AG08396 (cell line): ENCODE data around the gene SNCB.
A peak's percentile ranks its signal among the peaks of the same experiment; 100 is the strongest.

Source experiments
- DNase-seq: peaks from one replicate; pipeline ENCODE4 v3.0.0; 2012; ENCODE audit warnings: low spot score, mixed read lengths

SNCB gene

DNA sequence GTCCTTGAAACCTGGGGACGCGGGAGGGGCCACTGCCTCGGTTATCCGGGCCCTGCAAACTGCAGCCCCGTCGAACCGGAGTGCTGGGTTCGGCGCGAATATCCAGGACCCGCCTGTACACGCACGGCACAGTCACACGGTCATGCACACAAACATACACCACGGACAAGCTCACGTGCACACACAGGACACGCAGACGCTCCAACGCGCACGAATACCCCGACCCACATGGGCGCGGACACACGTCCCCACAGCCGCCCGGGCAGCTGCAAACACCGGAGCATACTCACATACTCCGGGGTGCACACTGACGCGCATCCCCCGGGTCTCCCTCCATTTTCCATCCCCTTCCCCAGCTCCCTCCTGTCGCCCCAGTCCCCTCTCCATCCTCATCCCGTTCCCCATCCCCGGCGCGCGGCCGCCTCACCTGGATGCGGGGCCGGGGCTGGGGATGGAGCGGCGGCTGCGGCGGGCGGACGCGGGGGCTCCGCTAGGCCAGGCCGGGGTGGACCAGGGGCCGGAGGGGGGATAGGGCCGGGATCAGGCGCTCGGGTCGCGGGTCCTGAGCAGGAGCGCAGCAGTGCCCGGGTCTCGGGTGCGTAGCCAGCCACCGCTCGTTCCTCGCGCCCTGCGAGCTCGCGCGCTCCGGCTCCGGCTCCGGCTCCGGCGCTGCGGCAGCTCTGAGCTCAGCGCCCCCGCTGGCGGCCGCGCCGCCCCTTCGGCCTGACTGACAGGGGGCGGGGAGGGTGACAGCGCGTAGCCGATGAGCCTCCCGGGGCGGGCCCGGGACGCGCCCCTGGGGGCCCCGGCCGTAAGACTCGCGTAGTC is at the start of gene SNCB, which contains the start of gene EIF4E1B:
Gene SNCB, minus strand, starts transcription at position 682 of the 828 bp plus-strand sequence. CDS start 880 bp downstream, outside the sequence.
Gene EIF4E1B, plus strand, starts transcription at position 823 of the 828 bp plus-strand sequence. CDS start 12,113 bp downstream, outside the sequence.
- peak; percentile 79 for DNase-seq

DNA sequence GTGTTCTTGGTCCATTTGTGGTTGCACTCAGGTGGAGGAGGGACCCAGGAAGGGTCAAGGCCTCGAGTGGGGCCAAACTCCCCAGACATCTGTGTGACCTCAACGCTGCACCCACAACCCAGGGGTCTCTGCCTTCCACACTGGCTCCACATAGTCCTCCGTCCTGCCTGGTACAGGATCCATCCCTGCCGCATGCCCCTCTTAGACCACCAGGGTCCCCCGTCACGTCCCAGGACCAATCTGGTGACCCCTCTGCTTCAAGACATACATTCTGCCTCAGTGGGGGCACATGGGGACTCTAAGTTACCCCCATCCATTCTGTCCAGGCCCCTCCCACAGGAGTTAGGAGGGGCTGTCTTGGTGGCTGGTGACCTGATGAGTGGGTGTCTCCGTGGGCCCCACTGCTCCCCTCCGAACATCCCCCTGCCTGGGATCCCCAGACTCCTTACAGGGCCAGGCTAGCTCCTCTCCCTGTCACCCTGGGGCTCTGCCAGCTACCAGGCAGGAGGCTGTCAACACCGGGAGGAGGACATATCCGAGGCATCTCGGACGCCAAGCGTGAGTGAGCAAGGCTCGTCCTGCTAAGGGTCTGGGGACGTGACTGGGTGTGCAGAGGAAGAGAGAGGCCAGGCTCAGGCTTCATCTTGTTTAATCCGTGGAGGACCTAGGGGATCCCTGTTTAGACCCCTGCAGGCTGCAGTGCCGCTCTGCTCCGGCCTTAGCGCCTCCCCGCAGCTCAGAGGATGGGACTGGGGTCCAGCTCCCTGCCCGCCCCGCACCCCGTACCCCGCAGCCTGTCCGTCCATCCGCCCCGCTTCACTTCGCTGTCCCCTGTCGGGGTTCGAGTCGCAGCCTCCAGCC is 49.3 kb upstream of the SNCB start:
- DNase-seq, result no peak

DNA sequence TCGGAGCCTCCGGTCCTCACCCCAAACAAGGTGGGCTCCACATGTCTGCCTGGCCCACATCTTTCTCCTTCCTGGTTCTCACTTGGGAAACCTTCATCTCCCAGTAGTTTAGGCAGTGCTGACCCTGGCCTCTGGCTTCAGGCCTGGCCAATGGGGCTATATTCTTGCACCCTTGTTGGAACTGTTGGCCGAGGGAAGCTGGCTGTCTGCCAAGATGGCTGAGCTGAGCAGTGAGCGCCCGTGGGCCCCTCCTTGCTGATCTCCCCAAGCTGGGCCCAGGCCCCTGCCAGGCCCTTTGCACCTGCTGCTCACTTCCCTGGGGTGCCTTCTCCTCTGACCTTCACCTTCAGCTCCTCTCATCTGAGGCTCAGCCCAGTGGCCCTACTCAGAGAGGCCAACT is 48.2 kb upstream of the SNCB start:
- no peak for DNase-seq

DNA sequence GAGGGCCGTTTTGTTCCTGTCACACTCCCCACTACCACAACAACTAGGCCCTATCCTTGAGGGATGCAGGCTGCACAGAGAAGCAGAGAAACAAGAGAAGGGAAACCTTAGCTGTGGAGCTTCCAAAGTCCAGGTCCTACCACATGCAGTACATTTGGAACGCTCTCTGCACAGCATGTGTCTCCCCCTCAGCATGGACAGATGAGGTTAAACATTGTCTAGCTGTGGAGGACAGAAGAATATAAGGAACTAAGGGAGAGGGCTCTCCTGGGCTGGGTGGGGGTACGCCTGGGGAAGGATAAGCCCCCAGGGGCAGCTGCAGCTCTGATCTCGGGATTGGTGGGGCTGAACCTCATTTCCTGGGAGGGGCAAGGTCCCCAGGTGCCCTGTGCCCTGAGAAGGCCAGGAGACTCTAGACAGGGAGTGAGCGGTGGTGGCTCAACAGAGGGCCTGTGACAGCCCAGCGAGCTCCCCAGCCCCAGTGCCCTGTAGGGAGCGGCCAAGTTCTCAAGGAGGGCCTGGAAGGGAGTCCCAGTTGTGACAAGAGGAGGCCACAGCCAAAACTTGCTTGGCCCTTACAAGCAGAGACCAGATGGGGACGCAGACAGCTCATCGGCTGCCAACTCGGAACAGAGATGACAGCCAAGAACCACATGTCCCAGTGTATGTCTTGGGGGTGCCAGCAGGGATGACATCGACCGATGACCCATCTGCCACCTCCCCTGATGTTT is 47.0 kb upstream of the SNCB start:
- DNase-seq, result no peak

DNA sequence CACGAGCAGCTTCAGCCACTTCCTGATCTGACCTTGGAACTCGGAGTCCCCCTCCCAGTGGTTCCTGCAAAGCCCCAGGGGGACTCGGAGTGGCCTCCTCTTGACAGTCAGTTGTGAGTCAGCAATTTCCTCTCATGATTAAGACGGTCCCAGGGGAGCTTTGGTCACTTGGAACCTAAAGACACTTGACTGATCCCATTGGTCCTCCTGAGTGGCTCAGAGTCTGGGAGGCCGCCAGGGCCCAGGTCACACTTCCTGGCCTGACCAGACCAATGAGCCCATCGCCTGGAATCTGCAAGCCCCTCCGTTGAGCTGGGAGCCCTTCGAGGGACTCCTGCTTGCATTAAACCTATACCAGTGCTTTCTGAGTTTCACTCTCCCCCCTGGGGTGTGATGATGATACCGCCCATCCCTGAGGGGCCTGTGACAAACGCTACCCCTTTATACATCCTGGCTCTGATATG is 46.1 kb upstream of the SNCB start:
- no peak for DNase-seq

DNA sequence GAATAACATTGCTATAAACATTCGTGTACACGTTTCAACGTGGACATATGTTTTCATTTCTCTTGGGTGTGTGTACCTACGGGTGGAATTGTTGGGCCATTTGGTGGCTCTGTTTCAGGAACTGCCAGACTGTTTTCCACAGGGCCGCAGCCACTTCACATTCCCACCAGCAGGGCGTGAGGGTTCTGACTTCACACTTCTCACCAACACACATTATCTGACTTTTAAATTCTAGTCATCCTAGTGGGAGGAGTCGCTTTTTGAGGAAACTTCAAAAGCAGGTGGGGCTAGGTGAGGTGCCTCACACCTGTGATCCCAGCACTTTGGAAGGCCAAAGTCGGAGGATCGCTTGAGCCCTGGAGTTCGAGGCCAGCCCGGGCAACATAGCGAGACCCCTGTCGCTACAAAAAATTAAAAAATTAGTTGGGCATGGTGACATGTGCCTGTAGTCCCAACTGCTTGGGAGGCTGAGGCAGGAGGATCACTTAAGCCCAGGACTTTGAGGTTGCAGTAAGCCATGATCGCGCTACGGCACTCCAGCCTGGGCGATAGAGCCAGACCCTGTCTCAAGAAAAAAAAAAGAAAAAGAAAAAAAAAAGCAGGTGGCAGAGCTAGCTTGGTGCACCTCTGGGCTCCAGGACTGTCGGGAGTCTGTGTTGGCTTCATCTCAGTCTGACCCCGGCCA is 45.5 kb upstream of the SNCB start:
- DNase-seq, result peak; percentile 52

DNA sequence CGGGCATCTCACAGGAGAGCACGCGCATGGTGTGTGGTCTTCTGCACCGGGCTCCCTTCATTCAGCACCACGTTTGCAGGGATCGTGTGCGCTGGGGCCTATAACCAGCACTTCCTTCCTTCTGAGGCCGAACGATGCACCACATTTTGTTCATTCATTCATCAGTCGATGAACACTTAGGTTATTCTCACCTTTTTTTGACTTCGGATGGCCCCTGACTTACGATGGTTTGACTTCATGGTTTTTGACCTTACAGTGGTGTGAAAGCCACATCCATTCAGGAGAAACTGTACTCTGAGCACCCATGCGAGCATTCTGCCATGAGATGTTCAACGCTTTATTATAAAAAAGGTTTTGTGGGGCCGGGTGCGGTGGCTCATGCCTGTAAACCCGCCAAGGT is 44.5 kb upstream of the SNCB start:
- no peak for DNase-seq

DNA sequence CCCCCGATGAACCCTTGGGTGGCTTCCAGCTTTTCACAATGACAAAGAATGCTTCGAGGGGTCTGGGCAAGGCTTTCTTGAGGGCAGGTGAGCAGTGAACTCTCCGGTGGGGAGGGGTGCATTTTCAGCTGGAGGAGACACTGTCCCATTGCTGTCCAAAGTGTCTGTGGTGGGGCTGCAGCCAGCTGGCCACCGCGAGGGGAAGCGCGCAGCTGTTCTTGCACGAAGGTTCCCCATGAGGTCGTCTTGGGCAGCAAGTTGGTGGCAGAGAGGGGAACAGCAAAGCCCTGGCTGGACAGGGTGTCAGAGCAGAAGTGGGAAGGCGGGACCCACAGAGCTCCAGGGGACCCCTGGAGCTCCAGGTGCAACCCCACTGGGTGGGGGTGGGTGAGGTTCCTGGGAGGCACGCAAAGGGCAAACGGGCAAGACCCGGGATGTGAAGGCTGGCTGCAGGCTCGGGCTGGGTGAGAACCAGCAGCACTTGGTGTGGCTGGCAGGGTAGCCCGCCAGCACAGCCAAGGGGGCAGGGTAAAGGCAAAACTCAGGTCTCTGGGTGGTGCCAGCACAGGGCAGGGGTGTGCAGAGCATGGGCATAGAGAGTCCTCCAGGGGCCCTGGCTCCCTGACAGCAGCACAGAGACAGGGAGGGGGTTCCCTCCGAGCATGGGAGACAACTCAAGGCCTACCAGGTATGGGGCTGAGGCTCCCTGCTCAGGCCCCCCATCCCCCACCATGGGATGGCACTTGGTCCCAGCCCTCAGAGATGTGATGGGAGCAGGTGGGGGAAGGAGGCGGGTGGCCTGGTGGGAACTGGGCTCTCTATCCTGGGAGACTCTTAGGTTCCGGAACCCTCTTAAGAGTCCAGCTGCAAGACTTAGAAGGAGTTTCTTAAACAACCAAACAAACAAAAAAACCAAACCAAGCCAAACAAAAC is 43.6 kb upstream of the SNCB start:
- DNase-seq, result no peak

DNA sequence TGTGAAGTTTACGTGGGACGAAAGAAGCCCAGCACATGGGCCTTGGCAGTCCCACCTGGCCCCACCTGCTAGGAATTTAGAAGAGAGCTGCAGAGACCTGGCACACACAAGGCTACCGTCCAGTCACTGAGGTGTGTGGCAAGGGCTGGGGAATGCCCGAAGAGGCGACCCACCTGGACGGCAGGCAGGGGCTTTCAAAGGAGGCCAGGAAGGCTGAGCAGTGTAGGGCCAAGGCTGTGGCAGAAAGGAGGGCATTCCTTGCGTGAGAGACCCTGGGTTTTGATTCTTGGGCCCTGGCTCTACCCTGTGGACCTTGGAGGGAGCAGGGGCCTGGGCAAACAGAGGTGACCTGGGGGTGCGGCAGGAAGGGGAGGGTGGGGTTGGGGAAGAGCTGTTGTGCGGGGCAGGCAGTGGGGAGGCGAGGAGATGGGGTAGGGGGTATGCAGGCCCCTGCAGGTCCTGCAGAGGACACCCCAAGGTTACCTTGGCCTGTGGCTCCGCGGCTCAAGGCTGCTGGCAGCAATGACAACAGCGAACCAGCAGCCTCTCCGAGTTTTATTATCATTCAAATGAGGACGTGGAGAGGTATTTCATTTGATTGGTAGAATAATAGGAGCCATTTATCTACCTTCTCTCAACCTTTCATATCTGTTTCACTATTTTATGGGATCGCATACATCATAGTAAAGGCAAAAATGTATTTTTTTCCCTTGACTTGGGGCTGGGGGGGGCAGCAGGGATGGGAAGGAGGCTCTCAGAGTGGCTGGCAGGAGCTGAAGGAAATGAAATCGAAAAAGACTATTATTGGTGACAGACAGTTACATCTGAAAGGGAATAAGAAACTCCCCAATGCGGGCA is 41.8 kb upstream of the SNCB start:
- no peak for DNase-seq

DNA sequence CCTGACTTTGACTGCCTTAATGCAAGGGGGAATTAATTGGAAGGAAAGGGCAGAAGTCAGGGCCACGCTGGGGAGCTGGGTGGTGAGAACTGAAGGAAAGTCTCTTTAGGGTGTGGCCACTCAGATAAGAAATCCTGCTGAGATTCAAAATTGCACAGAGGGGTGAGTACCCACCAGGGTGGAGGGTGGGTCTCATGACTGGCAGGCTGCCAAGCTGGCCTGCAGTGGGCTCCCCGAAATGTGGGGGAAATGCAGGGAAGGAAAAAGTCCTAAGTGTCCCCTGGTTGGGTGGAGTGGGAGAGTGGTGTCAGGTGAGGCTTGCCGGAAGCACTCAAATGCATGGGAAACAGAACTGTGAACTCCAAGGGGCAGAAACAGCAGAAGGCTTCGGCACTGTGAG is 41.1 kb upstream of the SNCB start:
- DNase-seq, result no peak

DNA sequence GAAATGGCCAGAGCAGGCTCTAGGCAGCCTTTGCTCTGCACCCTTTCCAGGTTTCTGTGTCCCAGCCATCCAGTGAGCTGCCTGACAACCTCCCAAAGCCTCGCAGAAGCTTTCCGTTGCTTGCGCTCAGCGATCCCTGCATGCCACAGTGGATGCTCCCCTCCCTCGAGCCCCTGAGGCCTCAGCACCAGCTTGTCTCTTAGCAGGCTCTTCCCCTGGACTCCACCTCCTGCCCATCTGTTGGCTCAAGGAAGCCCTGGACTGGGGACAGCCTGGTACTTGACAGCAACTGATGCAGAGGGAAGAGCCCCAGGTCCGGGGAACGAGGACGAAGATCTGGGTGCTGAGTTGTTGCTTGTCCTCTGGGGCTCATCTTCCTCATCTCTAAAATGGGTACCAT is 40.1 kb upstream of the SNCB start:
- no peak for DNase-seq

DNA sequence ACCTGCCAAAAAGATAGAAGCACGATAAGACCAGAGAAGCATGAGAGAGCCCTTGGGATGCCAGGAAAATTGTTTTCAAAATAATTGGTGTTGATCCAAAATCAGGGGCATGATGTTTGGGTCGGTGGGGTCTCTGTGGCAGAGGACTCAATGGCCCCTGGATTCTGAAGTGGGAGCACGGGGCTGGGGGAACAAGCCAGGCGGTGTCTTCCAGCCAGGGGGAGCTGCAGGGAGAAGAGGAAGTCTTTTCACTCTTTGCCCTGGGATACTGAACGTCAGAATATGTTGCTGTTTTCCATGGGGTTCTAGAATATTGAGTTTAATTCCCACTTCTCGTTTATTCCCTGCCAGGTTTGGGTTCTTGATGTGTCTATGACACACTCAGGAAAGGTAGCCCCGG is 37.3 kb upstream of the SNCB start:
- no peak for DNase-seq

DNA sequence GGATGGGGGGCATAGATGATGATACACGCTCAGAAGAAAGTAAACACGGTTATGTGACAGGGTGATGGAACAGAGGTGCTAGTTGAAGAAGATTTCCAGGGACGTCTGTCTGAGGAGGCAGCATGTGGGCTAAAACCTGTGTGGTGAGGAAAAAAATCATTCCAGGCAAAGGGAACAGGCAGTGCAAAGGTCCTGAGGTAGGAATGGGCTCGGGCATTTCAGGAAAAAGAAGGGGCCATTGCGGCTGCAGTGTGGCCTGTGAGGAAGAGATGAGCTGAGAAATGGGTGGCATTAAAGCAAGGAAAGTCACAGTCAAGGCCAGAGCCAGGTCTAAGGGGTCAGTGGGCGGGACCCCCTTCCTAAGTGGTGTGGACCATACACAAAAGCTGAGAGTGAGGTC is 35.2 kb upstream of the SNCB start:
- DNase-seq, result no peak

DNA sequence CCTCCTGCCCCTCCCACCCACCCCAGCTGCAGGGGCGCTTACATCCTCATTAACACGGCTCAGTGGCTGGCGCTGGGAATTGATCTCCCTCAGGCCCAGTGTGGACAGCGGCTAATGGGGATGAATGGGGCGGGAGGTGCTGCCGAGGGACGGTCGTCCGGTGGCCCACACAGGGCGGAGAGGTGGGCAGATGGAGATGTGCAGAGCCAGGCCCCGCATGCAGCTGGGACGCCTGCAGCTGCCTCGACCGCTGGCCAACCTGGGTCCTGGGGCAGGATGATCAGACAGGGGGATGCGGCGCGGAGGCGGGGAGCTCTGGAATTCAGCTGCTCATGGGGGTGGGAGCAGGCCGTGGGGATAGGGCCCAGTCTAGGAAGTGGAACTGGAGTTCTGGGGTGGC is 34.6 kb upstream of the SNCB start:
- no peak for DNase-seq

DNA sequence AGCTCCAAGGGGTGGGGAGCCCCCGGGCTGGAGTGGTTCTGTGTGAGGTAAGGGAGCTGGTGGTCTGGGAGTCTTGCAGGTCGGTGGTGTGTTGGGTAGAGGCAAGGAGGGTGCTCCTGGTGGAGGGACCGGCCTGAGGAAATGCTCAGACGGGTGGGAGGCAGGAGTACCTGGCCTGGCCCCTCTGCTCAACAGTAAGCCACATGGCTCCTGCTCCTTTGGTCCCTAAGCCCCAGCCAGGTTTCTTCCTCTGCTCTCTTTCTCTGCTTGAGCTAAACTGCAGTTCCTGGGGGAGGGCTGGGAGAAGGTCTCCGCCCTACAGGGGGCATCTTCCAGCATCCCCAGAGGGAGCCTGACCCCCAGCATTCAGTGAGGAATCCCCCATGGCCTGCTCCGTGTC is 34.1 kb upstream of the SNCB start:
- no peak for DNase-seq

DNA sequence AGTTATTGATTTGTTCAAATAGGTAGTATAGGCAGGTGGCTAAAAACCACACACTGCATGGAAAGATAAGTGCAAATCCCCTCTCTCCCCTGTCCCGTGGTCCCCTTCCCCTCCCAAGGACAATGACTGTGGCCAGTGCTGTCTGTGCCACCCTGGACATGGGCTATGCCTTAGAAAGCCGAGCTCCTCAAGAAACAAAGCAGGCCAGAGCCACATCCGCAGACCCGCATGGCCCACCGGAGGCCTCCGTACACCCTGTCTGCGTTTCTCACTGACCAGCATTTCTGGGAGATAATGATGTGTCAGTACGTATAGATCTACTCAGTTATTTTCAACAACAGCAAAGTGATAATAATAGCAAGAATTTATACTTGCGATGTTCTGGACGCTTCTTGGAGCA is 33.2 kb upstream of the SNCB start:
- DNase-seq, result no peak

DNA sequence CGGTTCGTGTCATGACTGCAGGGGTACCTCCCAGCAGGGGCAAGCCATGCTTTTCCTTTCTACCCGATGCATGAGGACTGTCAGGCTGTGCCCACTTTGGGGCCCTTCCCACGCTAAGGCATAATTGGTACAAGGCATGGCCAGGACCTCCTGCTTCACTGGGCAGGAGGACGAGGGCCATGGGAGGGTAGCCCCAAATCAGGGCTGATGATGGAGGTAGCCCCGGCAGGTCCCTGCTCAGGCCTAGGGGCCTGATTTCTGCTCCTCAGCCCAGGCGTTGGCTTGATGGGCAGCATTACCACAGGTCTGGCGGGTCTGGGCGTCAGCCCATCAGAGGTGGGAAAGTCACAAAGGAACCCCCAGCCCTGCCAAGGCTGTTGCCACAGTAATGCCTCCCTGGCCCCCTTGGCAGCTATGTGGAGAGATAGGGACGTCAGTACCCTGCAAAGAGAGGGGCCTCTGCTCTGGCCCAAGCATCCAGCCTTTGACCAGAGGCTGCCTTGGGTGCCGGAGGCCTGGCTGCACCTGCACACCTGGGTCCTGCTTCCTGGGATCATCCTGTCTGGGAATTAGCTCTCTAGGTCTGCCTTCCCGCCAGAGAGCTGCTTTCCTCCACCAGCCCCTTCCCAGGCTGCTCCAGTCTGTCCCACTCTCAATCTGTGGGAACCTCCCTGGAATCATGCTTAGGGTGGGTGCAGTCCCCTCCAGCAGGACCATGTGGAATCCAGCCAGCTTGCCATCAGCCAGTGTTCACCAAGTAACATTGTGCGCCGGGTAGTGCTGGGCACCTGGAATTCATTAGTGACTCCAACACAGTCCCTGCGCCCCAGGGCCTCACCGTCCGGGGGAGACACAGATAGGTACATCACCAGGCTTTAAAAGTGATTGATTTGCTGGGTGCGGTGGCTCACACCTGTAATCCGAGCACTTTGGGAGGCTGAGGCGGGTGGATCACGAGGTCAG is 32.3 kb upstream of the SNCB start:
- no peak for DNase-seq

DNA sequence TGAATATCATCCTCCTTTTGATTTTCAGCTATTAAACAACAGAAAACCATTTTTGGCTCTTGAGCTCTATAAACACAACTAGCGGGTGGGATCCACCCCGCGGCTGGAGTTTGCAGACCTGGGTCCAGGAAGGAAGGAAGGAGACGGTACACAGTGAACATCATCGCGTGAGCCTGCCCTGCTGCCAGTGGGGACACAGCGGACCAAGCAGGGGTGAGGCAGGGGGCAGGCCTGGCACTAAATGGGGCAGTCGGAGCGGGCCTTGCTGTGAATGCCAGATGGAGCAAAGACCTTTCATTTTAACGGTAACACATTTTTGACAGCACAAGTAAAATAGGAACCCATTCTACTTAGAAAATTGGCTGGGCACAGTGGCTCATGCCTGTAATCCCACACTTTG is 31.3 kb upstream of the SNCB start:
- DNase-seq, result no peak
